Fibroblast of the aortic adventitia (primary cell): ENCODE measurements around the gene GALNS. TPM values are rescaled to one million over a fixed set of nuclear protein-coding genes. Genes with fewer than 3 reads are reported as not detected.

Experiments
- DNase-seq: peaks from one replicate; pipeline ENCODE4 v3.0.0-alpha.2; 2010; ENCODE audit warnings: low read depth
- H3K4me3 ChIP-seq: 2 replicates; pipeline ENCODE4 v1.5.1; 2011; ENCODE audit warnings: low read depth, mild to moderate bottlenecking, control low read depth, low read length, moderate library complexity
- total RNA-seq: library from RNA; depleted of rRNA; stranded (reverse); fragments of >200 nt; gene quantifications from 2 replicates; pipeline ENCODE4 v1.2.3, GENCODE V29; 2012; ENCODE audit warnings: low replicate concordance
- TF ChIP-seq, protein P1 (sequence below): IDR thresholded peaks from 2 replicates; pipeline ENCODE4 v1.5.1; 2011; ENCODE audit warnings: mild to moderate bottlenecking, low read length, control low read depth, inconsistent platforms; ENCODE audit not compliant: insufficient read depth

Gene GALNS
- total RNA-seq, 1 donor: 22.5 TPM

DNA sequence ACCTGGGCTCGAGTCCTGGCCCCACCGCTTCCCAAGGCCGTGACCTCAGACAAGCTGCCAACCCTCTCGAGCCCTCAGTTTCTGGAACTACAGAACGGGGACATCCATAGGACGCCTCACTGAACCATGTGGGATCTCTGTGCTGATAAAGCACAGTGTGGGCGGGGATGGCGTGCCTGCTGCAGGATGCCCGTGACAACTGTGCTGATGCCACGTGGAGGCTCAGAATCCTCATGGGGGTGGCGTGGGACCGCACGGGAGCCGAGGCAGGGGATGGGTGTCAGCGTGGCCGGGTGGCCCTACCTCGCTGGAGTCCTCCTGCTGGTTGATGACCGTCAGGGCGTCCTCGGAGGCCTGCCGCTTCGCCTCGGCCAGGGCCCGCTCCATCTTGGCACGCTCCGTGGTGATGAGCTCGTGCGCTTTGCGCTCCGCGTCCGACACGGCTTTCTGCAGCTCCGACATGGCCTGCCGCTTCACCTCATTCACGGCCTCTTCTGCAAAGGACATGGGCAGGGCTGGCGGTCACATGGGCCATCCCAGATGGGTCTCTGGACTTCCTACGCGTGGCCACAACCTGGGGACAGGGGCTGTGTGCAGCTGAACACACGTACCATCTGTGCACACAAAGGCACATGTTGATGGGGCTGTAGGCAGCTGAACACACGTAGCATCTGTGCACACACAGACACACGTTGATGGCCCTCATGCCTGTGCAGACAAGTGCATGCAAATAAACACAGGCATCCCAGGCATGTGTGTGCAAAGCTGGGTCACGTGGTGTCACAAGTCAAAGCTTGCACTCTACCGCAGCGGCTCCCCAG lies 22.4 kb upstream of the GALNS start:
- DNase-seq: no peak
- H3K4me3 ChIP-seq: no peak overlapping the region
- TF ChIP-seq, protein P1, sequence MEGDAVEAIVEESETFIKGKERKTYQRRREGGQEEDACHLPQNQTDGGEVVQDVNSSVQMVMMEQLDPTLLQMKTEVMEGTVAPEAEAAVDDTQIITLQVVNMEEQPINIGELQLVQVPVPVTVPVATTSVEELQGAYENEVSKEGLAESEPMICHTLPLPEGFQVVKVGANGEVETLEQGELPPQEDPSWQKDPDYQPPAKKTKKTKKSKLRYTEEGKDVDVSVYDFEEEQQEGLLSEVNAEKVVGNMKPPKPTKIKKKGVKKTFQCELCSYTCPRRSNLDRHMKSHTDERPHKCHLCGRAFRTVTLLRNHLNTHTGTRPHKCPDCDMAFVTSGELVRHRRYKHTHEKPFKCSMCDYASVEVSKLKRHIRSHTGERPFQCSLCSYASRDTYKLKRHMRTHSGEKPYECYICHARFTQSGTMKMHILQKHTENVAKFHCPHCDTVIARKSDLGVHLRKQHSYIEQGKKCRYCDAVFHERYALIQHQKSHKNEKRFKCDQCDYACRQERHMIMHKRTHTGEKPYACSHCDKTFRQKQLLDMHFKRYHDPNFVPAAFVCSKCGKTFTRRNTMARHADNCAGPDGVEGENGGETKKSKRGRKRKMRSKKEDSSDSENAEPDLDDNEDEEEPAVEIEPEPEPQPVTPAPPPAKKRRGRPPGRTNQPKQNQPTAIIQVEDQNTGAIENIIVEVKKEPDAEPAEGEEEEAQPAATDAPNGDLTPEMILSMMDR: no peak

GRCh38 chr16:88878356-88878755 lies 21.6 kb upstream of the GALNS start:
- DNase-seq: no peak
- TF ChIP-seq, protein P1: no peak
- H3K4me3 ChIP-seq: no peak overlapping the region

- no peak for DNase-seq
- TF ChIP-seq, protein P1: no peak
- no peak overlapping the region for H3K4me3 ChIP-seq
These were observed 21.0 kb upstream of the GALNS start for GRCh38 chr16:88877564-88878289.

GRCh38 chr16:88876942-88877526 lies 20.3 kb upstream of the GALNS start:
- H3K4me3 ChIP-seq: no peak overlapping the region
- TF ChIP-seq, protein P1: no peak

DNA sequence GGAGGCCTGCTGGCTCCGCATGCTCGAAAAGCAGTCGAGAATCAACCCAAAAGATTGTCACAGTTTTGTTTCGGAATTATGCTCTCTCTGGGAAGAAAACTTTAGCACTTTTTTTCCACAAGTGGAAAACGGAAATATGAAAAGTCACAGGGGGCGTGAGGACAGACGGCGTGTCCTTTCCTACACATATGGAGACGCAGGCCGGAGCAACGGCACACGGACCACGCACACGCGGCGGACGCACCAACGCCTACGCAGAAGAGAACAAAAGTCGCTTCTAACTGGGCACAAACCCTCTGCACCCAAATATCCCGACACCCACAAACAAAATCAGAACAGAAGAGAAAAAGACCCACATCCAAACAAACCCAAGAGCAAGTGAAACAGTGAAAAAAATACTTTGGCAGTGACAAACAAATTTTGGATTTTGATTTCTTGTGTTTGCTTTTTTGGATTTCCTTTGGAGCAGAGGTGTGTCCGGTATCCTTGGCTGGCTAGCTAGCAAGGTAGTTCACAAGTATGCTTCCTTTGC lies 19.0 kb upstream of the GALNS start:
- TF ChIP-seq, protein P1: no peak
- no peak for DNase-seq
- H3K4me3 ChIP-seq: no peak overlapping the region

More at GRCh38 chr16:88876942-88877526, 20.3 kb upstream of the GALNS start:
- DNase-seq: no peak

- no peak overlapping the region for H3K4me3 ChIP-seq
- TF ChIP-seq, protein P1: no peak
- no peak for DNase-seq
These were observed 18.3 kb upstream of the GALNS start for GRCh38 chr16:88874938-88875599.
